ENCODE data around the gene DENND4C.
A peak's percentile ranks its signal among the peaks of the same experiment; 100 is the strongest.
"Not testable (repeated sequence)": the region's sequence is repeated elsewhere in the genome, so short reads cannot be mapped to it uniquely, and the experiment has no call there.

DENND4C gene

GRCh38 chr9:19229595-19230354 lies 718 bp upstream of the DENND4C start:
- DNase-seq = no peak

GRCh38 chr9:19231126-19231903 lies 822 bp downstream of the DENND4C start:
- peak; percentile 3 for DNase-seq

GRCh38 chr9:19231904-19232822 lies 1.7 kb downstream of the DENND4C start:
- no peak for DNase-seq

- no peak for DNase-seq
Observed at GRCh38 chr9:19232823-19233194, 2.3 kb downstream of the DENND4C start.

GRCh38 chr9:19233344-19233743 lies 2.9 kb downstream of the DENND4C start:
- DNase-seq = no peak

- DNase-seq = no peak
Observed at GRCh38 chr9:19239955-19240354, 9.5 kb downstream of the DENND4C start.

GRCh38 chr9:19241728-19242127 lies 11.2 kb downstream of the DENND4C start:
- DNase-seq = no peak

- DNase-seq = no peak
Observed at GRCh38 chr9:19243366-19244033, 13.0 kb downstream of the DENND4C start.

GRCh38 chr9:19246891-19247290 lies 16.4 kb downstream of the DENND4C start:
- no peak for DNase-seq

GRCh38 chr9:19247420-19247819 lies 16.9 kb downstream of the DENND4C start:
- DNase-seq = no peak

- not testable (repeated sequence) for DNase-seq
Observed at GRCh38 chr9:19250346-19250745, 19.9 kb downstream of the DENND4C start.

GRCh38 chr9:19251203-19251602 lies 20.7 kb downstream of the DENND4C start:
- not testable (repeated sequence) for DNase-seq

GRCh38 chr9:19251622-19252021 lies 21.1 kb downstream of the DENND4C start:
- not testable (repeated sequence) for DNase-seq

GRCh38 chr9:19252174-19252884 lies 21.8 kb downstream of the DENND4C start:
- DNase-seq = no peak

- DNase-seq = no peak
Observed at GRCh38 chr9:19252885-19253219, 22.4 kb downstream of the DENND4C start.

- no peak for DNase-seq
Observed at GRCh38 chr9:19255112-19255511, 24.6 kb downstream of the DENND4C start.

- no peak for DNase-seq
Observed at GRCh38 chr9:19255821-19256220, 25.3 kb downstream of the DENND4C start.

- DNase-seq = not testable (repeated sequence)
Observed at GRCh38 chr9:19259665-19260255, 29.3 kb downstream of the DENND4C start.

GRCh38 chr9:19265602-19266001 lies 35.1 kb downstream of the DENND4C start:
- DNase-seq = not testable (repeated sequence)

- not testable (repeated sequence) for DNase-seq
Observed at GRCh38 chr9:19266778-19267384, 36.4 kb downstream of the DENND4C start.

GRCh38 chr9:19269582-19269981 lies 39.1 kb downstream of the DENND4C start:
- DNase-seq = no peak
